Activated naive CD4-positive, alpha-beta T cell treated with anti-CD3 and anti-CD28 coated beads, Interleukin-2, amount 50 U/mL, for 16 hours (primary cell): ENCODE measurements around the gene GCSAML.
"Not testable (repeated sequence)": the region's sequence is repeated elsewhere in the genome, so short reads cannot be mapped to it uniquely, and the experiment has no call there.

Experiments used
- DNase-seq: peaks from one replicate; pipeline ENCODE4 v3.0.0-alpha.2; 2020

The GCSAML gene

GRCh38 chr1:247548769-247549182 is at the start of gene GCSAML:
Gene GCSAML (plus strand): TSS chr1:247549134. CDS start chr1:247549192, 58 bp downstream.
- no peak for DNase-seq

DNA sequence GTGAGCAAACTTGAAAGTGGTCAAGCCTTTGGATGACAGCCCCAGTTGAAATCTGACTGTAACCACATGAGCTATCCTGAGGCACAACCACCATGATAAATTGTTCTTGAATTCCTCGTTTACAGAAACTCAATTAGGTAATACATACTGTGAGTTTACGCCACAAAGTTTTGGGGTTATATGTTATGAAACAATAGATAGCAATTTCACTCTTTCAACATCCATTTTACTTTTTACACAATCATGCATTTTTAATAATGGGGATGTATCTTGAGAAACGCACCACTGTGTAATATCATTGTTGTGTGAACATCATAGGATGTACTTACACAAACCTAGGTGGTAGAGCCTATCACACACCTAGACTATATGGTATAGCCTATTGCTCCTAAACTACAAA is 48.1 kb upstream of the GCSAML start:
- DNase-seq: no peak

DNA sequence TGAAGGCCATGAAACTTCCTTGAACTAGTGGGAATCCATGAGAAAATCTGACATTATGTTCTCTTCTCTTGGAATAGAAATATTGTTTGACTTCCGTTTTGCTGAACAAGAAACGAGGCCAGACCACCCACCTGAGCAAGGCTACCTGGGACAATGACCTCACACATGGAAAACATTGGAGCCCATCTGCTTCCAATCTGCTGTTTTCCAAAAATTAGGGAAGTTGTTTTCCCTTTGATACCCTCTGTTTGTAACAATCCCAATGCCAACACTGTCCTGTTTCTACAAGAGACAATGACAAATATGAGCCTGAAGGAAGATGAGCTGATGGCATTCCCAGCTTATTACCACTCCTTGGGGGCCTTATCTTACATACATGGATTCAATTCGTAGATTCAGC is 42.1 kb upstream of the GCSAML start:
- DNase-seq: no peak

- DNase-seq: no peak
Observed at GRCh38 chr1:247517795-247518612, 30.9 kb upstream of the GCSAML start.

- DNase-seq: no peak
Observed at GRCh38 chr1:247518613-247518891, 30.4 kb upstream of the GCSAML start.

GRCh38 chr1:247521886-247522285 is 27.0 kb upstream of the GCSAML start:
- DNase-seq: not testable (repeated sequence)

GRCh38 chr1:247528812-247529474 is 20.0 kb upstream of the GCSAML start:
- no peak for DNase-seq

- no peak for DNase-seq
Observed at GRCh38 chr1:247529771-247530355, 19.1 kb upstream of the GCSAML start.

GRCh38 chr1:247530785-247531184 is 18.1 kb upstream of the GCSAML start:
- no peak for DNase-seq

GRCh38 chr1:247531937-247532336 is 17.0 kb upstream of the GCSAML start:
- no peak for DNase-seq

DNA sequence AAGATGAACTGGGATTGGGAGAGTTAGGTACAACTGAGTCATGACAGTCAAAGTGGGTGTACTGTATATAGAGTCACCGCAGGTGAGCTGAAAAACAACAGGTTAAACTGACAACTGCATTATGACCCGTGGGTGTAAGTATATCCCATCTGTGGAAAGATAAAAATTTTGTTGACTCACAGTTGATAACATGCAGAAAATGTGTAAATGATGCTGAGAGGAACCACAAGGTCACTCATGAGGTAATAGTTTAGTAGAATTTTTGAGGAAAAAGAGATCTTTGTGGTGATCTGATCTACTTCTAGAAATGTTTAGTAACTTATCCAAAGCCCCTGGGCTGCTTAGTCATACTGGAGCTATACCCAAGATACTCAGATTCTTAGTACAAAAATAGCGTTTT is 13.5 kb upstream of the GCSAML start:
- no peak for DNase-seq

GRCh38 chr1:247536340-247536739 is 12.6 kb upstream of the GCSAML start, which contains the start of gene OR2C3:
Gene OR2C3 (minus strand): TSS chr1:247536440. CDS start chr1:247532511, 3,929 bp downstream.
- DNase-seq: no peak

- DNase-seq: no peak
Observed at GRCh38 chr1:247538561-247538960, 10.4 kb upstream of the GCSAML start.

DNA sequence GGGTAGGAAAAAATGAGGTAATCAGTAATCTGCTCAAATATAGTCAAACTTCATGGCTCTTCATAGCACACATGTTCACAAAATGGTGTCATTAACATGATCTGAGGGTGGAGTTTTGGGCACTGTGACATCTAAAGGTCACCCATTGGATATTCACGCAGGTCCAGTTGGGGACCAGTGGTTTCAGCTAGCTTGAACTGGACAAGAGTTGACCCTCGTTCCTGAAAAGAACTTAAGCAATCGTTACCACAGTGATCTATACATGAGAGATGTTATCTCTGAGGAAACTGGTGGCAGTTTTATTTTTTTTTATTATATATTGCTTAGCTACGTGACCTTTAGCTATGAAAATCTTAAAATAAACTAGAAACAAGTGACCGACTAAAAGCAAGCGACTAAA is 9.7 kb upstream of the GCSAML start:
- DNase-seq: no peak

DNA sequence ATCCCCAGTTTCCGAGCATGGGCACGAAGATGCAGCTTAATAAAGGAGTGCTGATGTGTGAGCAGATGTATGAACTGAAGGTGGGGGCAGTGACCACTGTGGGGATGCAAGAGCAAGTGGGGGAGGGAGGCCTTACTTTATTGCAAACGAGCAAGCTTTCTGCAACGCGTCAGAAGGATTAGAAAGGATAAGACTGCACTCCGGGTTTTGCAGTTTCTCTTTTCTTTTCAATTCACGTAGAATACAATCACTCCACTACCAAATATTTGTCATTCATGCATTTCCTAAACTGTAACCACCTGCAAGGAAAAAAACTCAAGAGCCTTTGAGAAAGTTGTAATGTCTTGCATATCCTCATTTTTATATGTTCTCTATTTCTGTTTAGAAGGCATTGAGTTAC is 8.4 kb upstream of the GCSAML start:
- no peak for DNase-seq

DNA sequence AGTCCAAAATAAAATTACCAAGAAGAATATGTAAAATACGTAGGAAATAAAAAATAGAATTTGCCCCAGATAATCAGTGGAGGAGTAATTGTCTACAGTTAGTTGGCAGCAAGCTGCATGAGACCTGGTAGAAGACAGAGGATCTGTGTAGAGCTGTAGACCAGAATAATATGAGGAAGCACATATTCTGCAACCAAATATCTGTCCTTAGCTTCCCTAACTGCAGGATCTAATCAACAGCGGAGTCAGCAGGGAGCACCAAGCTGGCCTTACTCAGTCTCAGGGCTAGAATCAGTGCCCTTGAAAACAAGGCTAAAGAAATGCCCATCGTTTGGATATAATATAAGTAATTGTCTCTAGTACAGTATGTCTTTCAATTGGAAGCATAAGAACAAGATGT is 6.1 kb upstream of the GCSAML start:
- DNase-seq: no peak

GRCh38 chr1:247548092-247548491 is 842 bp upstream of the GCSAML start:
- DNase-seq: no peak

GRCh38 chr1:247551721-247552120 is 2.8 kb downstream of the GCSAML start:
- no peak for DNase-seq

- no peak for DNase-seq
Observed at GRCh38 chr1:247552231-247552630, 3.3 kb downstream of the GCSAML start.

- no peak for DNase-seq
Observed at GRCh38 chr1:247557926-247558674, 9.2 kb downstream of the GCSAML start.

- DNase-seq: no peak
Observed at GRCh38 chr1:247561711-247562110, 12.8 kb downstream of the GCSAML start.

GRCh38 chr1:247562198-247562597 is 13.3 kb downstream of the GCSAML start:
- DNase-seq: no peak

GRCh38 chr1:247574236-247574635 is 25.3 kb downstream of the GCSAML start:
- DNase-seq: no peak
